Fibroblast of gingiva (primary cell): ENCODE measurements around the gene U2AF2.
"Not testable (repeated sequence)": the region's sequence is repeated elsewhere in the genome, so short reads cannot be mapped to it uniquely, and the experiment has no call there.

Source experiments
- DNase-seq: peaks from one replicate; pipeline ENCODE4 v3.0.0-alpha.2; 2011; ENCODE audit warnings: low read depth

The U2AF2 gene

GRCh38 chr19:55712804-55713631, 58.2 kb downstream of the U2AF2 start:
- DNase-seq = no peak

DNA sequence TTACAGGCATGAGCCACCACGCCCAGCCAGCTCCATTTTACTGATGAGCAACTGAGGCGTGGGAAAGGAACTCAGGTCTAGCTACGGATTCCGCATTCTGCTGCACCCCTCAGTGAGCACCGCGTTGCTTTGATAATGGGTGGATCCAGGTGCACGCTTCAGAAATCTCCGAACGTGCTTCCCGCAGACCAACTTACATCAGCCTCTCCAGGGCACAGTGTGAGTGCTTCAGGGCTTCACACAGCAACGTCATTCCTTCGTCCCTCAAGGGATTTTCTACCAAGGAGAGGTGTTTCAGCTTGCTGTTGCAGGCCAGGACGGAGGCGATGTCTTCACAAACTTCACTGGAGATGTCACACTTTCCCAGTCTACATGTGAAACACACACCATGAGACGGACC, 61.7 kb downstream of the U2AF2 start:
- no peak for DNase-seq

- no peak for DNase-seq
Observed at GRCh38 chr19:55717251-55717650, 62.4 kb downstream of the U2AF2 start.

DNA sequence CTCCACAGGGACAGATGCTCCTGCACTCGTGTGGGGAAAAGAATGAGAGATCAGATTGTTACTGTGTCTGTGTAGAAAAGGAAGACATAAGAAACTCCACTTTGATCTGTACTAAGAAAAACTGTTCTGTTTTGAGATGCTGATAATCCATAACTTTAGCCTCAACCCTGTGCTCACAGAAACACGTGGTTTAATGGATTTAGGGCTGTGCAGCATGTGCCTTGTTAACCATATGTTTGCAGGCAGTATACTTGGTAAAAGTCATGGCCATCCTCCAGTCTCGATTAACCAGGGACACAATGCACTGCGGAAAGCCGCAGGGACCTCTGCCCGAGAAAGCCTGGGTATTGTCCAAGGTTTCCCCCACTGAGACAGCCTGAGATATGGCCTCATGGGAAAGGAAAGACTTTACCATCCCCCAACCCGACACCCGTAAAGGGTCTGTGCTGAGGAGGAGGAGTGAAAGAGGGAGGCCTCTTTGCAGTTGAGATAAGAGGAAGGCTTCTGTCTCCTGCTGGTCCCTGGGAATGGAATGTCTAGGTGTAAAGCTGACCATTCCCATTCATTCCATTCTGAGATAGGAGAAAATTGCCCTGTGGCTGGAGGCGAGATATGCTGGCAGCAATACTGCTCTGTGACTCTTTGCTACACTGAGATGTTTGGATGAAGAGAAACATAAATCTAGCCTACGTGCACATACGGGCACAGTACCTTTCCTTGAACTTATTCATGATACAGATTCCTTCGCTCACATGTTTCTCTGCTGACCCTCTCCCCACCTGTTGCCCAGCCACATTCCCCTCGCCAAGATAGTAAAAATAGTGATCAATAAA, 63.3 kb downstream of the U2AF2 start:
- not testable (repeated sequence) for DNase-seq

DNA sequence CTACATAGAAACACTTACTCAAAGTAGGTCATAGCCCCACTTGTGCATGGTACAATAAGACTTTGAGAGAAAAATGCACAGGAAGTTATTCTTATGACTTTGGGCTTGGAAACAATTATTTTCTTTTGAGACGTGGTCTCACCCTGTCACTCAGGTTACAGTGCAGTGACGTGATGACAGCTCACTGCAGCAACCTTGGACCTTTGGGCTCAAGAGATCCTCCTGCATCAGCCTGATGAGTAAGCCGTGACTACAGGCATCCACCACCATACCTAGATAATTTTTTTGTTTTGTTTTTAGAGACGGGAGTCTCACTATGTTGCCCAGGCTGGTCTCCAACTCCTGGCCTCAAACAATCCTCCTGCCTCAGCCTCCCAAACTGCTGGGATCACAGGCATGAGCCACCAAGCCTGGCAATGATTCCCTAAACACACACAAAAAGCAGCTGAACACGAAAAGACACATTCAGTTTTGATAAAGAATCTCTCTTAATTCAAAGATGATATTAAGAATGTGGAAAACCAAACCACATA, 65.4 kb downstream of the U2AF2 start:
- DNase-seq = no peak

GRCh38 chr19:55720801-55721200, 66.0 kb downstream of the U2AF2 start:
- no peak for DNase-seq

GRCh38 chr19:55723491-55723890, 68.7 kb downstream of the U2AF2 start:
- no peak for DNase-seq
